ENCODE measurements around the gene PEAR1.

PEAR1 gene

GRCh38 chr1:156881663-156882062, 11.9 kb upstream of the PEAR1 start:
- no peak for DNase-seq (ENCODE audit: low spot score)

GRCh38 chr1:156882543-156882942, 11.0 kb upstream of the PEAR1 start:
- no peak for DNase-seq (ENCODE audit: low spot score)

GRCh38 chr1:156883919-156884318, 9.6 kb upstream of the PEAR1 start:
- no peak for DNase-seq (ENCODE audit: low spot score)

GRCh38 chr1:156884560-156885184, 8.8 kb upstream of the PEAR1 start:
- no peak for DNase-seq (ENCODE audit: low spot score)

GRCh38 chr1:156885314-156885713, 8.2 kb upstream of the PEAR1 start:
- no peak for DNase-seq (ENCODE audit: low spot score)

- DNase-seq (ENCODE audit: low spot score), result no peak
Measured at GRCh38 chr1:156885880-156886355, 7.6 kb upstream of the PEAR1 start.

- DNase-seq (ENCODE audit: low spot score), result no peak
Measured at GRCh38 chr1:156886583-156887281, 6.8 kb upstream of the PEAR1 start.

GRCh38 chr1:156887317-156887716, 6.2 kb upstream of the PEAR1 start:
- DNase-seq (ENCODE audit: low spot score), result no peak

GRCh38 chr1:156887734-156888133, 5.8 kb upstream of the PEAR1 start:
- no peak for DNase-seq (ENCODE audit: low spot score)

- peak; percentile 55 for DNase-seq (ENCODE audit: low spot score)
Measured at GRCh38 chr1:156889802-156890580, 3.5 kb upstream of the PEAR1 start.

- DNase-seq (ENCODE audit: low spot score), result peak; percentile 86
Measured at GRCh38 chr1:156892190-156893047, 1.1 kb upstream of the PEAR1 start.

- DNase-seq (ENCODE audit: low spot score), result no peak
Measured at GRCh38 chr1:156894001-156894400, 483 bp downstream of the PEAR1 start.

GRCh38 chr1:156894711-156895454, 1.4 kb downstream of the PEAR1 start:
- no peak for DNase-seq (ENCODE audit: low spot score)

GRCh38 chr1:156895455-156895812, 1.9 kb downstream of the PEAR1 start:
- DNase-seq (ENCODE audit: low spot score), result no peak

GRCh38 chr1:156895927-156896326, 2.4 kb downstream of the PEAR1 start:
- DNase-seq (ENCODE audit: low spot score), result no peak

GRCh38 chr1:156896490-156897033, 3.0 kb downstream of the PEAR1 start:
- no peak for DNase-seq (ENCODE audit: low spot score)

GRCh38 chr1:156897078-156897825, 3.7 kb downstream of the PEAR1 start:
- no peak for DNase-seq (ENCODE audit: low spot score)

- DNase-seq (ENCODE audit: low spot score), result no peak
Measured at GRCh38 chr1:156898161-156898566, 4.6 kb downstream of the PEAR1 start.

GRCh38 chr1:156898971-156899664, 5.6 kb downstream of the PEAR1 start:
- DNase-seq (ENCODE audit: low spot score), result no peak
